Measurements from ENCODE around the gene ACTRT2.

DNA sequence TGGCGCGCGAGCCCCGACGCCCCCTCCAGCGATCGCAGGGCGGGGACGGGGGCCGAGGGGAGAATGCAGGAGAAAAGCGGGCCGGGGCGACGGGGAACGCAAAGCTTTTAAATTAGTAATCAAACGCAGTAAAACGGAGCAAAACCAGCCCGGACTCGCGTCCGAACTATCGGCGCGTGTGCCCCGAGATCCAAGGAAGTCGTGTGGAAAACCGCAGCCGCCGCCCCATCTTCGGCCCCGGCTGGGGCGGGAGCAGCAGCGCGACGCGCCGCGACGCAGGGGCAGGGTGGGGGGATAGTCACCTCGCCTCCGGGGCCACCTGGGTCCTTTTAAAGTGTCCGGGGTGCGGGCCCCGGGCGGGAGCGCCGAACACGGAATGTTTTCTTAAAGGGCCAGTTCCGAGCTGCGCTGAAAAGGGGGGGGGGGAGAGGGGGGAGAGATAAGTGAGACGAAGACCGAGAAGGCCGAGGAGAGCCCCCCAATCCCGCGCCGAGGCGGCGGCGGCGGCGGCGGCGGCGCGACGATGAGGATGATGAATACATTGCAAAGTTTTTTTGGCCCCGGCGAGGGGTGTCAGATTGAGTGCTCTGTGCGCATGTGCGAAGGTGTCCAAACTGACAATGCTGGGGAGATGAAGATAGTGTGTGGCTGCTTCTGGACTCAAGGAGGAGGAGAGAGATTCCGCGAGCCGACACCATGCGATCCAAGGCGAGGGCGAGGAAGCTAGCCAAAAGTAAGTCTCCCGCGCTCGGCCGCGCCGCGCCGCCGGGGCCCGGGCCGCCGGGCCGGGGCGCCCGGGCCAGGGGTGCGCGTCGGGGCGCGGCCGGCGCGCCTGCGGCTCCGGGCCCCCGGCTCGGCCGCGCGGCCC is 47.5 kb downstream of the ACTRT2 start, which contains the start of gene PRDM16:
- TF ChIP-seq MYC (IDR thresholded peaks at IDR 0.05; ENCODE audit: insufficient read depth, insufficient read length, insufficient replicate concordance, low read length, severe bottlenecking) (no peak), EZH2 (IDR thresholded peaks at IDR 0.05; ENCODE audit: borderline replicate concordance, control insufficient read depth, low read depth, low read length) (no peak), CREB1 (IDR thresholded peaks at IDR 0.05; ENCODE audit: low read depth) (no peak), TAF1 (IDR thresholded peaks at IDR 0.05; ENCODE audit: borderline replicate concordance, low read depth, low read length) (no peak), JUNB (IDR thresholded peaks at IDR 0.05) (no peak), RFX5 (IDR thresholded peaks at IDR 0.05; ENCODE audit: low read depth, low read length) (no peak), ESRRA (IDR thresholded peaks at IDR 0.05; ENCODE audit: low read length) (no peak), HDGF (IDR thresholded peaks at IDR 0.05) (no peak), RAD21 (IDR thresholded peaks at IDR 0.05; ENCODE audit: insufficient read depth, low read depth, low read length) (no peak), POLR2A (IDR thresholded peaks at IDR 0.05; ENCODE audit: low read depth, low read length) (no peak)
- TF ChIP-seq, protein P1, sequence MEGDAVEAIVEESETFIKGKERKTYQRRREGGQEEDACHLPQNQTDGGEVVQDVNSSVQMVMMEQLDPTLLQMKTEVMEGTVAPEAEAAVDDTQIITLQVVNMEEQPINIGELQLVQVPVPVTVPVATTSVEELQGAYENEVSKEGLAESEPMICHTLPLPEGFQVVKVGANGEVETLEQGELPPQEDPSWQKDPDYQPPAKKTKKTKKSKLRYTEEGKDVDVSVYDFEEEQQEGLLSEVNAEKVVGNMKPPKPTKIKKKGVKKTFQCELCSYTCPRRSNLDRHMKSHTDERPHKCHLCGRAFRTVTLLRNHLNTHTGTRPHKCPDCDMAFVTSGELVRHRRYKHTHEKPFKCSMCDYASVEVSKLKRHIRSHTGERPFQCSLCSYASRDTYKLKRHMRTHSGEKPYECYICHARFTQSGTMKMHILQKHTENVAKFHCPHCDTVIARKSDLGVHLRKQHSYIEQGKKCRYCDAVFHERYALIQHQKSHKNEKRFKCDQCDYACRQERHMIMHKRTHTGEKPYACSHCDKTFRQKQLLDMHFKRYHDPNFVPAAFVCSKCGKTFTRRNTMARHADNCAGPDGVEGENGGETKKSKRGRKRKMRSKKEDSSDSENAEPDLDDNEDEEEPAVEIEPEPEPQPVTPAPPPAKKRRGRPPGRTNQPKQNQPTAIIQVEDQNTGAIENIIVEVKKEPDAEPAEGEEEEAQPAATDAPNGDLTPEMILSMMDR (IDR thresholded peaks at IDR 0.05 in 2 of 3, conservative IDR thresholded peaks at IDR 0.05 in 1 of 3; ENCODE audit: control insufficient read depth in 2 of 3, extremely low read depth in 1 of 3, insufficient read depth in 1 of 3, low read depth in 3 of 3, low read length in 3 of 3), result no peak
- TF ChIP-seq, protein P2, sequence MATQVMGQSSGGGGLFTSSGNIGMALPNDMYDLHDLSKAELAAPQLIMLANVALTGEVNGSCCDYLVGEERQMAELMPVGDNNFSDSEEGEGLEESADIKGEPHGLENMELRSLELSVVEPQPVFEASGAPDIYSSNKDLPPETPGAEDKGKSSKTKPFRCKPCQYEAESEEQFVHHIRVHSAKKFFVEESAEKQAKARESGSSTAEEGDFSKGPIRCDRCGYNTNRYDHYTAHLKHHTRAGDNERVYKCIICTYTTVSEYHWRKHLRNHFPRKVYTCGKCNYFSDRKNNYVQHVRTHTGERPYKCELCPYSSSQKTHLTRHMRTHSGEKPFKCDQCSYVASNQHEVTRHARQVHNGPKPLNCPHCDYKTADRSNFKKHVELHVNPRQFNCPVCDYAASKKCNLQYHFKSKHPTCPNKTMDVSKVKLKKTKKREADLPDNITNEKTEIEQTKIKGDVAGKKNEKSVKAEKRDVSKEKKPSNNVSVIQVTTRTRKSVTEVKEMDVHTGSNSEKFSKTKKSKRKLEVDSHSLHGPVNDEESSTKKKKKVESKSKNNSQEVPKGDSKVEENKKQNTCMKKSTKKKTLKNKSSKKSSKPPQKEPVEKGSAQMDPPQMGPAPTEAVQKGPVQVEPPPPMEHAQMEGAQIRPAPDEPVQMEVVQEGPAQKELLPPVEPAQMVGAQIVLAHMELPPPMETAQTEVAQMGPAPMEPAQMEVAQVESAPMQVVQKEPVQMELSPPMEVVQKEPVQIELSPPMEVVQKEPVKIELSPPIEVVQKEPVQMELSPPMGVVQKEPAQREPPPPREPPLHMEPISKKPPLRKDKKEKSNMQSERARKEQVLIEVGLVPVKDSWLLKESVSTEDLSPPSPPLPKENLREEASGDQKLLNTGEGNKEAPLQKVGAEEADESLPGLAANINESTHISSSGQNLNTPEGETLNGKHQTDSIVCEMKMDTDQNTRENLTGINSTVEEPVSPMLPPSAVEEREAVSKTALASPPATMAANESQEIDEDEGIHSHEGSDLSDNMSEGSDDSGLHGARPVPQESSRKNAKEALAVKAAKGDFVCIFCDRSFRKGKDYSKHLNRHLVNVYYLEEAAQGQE (IDR thresholded peaks at IDR 0.05; ENCODE audit: low read depth, low read length), result no peak

Measured in GM12878 (cell line).